Activated T-helper 9 cell treated with anti-CD3 and anti-CD28 coated beads, Interleukin-2, amount 50 U/mL, for 16 hours (primary cell): ENCODE data around the gene C2orf81.

ENCODE experiments used
- DNase-seq: peaks from one replicate; pipeline ENCODE4 v3.0.0-alpha.2; 2020; ENCODE audit warnings: low read depth

The C2orf81 gene

DNA sequence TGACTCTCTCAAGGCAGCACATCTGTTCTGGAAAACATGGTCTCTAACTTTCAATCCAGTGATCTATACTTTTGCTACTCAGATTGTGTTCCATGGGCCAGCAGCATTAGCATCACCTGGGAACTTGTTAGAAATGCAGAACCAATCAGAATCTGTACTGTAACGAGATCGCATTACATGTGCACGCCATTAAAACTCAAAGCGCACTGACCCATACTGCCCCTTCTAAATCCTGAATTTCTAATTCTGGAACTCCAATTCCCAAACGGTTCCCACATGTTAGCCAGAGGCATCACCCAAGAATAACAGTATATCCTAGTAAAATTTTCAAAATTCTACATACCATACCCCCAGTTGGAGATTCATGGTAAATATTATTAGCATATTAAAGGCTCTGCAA is 30.8 kb downstream of the C2orf81 start:
- DNase-seq: no peak

DNA sequence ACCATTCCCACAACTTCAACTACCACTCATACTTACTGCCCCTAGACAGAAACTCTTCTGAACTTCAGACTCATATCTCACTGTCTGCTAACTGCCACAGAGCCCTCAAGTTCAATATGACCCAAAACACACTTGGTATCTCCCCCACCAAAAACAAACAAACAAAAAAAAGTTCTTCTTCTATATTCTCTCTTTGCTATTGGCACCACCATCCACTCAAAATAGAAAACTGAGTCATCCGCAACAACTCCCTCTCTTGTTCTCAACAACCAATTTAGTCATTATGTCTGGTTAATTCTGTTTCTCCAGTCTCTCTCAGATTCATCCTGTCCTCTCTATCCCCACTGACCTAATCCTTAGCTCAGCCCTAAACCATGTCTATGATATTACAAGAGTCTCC is 34.1 kb downstream of the C2orf81 start:
- DNase-seq: no peak

DNA sequence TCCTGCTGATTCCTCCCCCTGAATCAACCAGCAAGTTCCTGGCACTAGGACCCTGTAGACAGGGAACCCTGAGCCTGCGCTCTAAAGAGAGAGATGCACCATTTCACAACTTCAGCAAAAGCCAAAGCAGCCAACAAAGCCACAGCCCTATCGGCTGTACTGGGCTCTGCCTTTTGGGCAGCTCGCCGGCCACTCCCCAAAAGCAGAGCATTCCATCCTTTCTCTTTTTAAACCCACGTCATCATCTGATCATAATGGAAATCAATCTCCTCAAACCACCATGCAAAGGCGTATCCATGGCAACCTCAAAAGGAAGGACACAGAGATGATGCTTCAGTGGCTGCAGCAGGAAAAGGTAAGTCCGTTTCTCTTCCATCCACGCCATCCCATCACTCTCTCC is 36.0 kb downstream of the C2orf81 start:
- no peak for DNase-seq

DNA sequence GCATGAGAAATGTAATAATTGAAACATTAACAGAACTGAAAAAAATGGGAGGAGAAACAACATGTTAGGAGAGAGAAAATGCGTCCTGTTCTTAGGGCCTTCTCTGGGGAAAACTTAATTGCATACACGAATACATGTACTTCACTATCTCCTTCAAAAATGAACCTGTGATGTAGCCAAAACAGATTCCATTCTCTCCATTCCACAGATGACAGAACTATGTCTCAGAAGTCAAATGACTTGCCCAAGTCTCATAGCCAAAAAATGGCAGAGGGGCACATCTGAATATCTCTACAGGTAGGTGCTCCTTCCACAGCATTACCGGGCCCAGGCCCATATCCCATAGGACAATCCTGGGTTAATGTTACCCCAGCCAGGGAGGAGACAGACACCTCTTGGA is 37.4 kb downstream of the C2orf81 start:
- no peak for DNase-seq

DNA sequence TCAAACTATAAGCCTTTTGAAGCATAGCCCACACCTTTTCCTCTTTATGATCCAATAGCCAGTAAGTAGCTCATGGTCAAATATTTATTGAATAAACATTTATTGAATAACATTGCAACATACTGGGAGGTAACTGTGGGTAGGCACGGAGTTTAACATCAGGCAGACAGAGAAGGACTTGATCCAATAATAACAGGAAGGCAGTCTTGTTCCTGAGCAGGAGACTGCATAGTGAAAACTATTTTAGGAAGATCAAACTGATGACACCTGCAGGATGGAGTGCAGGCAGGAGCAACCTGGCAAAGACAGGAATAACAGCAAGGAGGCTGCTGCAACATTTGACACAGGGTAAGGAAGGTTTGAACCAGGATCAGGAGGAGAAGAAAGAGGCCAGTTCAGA is 38.2 kb downstream of the C2orf81 start:
- DNase-seq: no peak

DNA sequence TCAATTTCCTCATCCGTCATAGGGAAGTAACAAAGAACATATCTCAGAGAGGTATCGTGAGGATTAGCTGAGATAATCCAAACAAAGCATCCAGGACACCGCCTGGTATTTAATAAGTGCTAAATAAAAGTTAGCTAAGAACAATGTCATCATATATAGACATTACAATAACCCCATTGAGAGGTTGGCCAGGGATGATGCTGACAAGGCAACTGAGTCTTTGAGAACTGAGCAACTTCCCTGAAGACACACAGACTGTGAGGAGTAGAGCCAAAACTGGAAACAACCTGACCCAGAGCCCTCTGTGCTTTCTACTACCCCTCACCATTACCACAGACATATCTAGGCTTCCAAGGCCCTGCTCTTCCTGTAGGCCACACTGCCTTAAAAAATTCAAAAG is 39.7 kb downstream of the C2orf81 start:
- DNase-seq: no peak

DNA sequence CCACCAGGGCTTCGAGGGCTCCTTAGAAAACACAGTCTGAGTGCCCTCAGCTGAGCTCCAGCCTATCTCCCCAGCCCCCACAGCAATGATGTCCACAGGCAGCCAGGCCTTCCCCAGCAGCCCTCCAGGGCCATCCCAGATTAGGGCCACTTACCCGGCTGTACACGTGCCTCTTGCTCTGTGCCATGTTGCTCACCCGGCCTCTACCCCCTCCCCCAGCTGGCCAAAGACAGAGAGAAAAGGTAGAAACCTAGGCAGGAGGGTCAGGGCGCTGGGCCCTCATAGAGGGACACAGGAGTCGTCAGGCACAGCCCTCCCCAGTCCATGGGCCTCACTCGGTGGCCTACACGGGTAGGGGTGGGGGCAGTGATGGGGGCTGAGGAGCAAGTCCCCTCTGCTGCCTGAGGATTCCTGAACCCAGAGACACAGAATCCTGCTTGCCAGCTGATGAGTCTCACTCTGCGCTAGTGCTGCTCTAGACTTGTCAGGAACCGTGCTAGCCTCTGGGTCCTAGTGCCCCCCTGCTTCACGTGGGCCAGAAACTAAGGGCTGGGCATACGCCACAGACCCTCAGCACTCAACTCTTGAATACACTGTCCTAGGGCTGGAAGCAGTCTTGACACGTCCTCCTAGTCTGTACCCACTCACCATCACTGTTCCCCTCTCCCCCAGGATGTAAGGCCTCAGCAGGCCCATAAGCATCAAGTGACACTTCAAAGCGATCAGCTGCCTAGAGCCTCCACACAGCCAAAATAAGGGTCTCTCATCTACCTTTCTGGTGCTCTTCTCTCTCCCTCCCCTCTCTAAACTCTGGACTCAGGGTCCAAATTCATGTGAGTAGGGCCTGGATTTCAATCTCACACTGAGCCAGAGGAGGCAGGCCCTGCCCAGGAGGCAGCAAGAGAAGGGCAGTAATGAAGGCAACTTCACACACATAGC is 41.3 kb downstream of the C2orf81 start, which contains the start of gene DCTN1:
DCTN1 (minus strand) TSS at position 461 of the 939 bp plus-strand sequence; CDS start at position 187, 274 bp downstream.
- no peak for DNase-seq

DNA sequence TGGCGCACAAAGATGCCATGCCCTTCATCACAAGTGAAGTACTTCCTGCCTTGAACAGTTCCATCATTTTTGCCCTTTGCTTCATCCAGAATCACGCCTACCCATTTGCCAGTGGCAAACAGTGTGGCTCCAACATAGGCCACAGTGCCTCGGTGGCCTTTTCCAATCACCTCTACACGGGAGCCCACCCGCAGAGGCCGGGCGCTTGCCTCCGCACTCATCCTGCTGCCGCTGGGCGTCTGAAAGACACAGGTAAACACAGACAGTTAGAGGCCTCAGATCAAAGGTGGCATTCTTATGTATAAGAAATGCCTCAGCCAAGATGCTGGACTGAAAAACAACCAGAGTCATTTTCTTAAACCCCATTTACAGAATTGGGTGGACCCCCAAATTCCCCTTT is 43.4 kb downstream of the C2orf81 start:
- DNase-seq: no peak

DNA sequence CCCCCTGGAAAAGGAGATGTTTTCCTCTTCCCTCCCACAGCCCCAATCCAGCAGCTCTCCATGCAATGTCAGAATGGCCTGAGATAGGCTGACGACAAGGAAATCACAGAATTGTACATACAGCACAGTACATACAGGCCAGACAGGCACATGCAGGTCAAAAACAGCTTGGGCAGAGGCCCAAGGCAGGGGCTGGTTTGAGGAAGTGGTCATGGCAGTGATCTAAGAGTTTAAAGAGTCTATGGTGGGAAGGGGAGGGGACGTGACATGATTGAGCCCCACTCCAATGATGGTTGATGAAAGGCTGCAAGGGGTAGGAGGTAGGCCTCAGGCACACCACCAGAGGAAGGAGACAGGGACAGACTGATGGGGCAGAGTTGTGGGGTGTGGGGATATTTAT is 45.6 kb downstream of the C2orf81 start:
- DNase-seq: no peak

DNA sequence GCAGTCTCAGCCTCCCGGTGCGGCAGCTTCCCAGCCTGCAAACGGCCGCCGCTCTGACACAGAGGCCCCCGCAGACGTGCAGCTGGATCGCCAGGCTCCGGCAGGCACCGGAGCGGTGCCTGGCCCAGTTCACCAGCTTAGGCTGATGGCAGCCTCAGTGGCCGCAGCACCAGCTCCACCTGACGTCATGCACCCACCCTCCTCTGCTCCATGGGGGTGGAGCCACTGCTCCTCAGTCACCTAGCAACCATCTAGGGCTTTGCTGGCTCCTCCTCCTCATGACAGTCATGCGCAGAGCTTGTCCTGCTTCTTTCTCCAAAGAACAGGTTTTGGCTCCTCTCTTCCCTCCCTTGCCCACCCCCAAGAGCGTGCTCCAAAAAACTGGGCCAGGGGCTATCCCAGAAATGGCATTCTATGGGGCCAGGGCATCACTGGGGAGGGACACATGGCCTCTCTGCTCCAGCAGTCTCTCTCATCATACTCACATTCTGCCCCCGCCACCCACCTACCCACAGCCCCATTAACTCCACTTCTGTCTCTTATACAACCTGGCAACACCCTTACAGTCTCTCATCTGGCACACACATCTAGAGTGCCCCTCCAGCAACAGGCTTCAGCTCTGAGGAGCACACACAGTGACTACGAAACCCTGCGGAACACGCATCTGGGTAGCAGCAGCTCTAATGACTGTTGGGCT is 46.8 kb downstream of the C2orf81 start:
- no peak for DNase-seq

DNA sequence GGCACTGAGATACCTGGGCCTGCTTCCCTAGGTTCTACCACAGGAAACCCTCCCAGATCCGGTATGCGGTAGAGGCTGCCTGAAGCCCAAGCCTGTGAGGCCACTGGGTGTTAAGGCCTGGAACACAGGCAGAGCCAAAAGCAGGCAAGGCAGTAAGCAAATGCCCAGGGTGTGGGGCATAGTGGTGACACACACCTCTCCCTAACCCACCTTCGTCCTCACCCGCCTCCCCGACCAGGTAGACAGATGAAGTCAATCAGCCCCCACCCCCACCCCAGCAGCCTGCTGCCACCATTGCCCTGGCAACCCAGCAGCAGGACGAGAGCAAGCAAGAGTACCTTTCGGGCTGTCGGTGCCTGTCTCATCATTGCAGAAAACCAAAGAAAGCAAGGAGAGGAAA is 47.4 kb downstream of the C2orf81 start:
- DNase-seq: no peak

DNA sequence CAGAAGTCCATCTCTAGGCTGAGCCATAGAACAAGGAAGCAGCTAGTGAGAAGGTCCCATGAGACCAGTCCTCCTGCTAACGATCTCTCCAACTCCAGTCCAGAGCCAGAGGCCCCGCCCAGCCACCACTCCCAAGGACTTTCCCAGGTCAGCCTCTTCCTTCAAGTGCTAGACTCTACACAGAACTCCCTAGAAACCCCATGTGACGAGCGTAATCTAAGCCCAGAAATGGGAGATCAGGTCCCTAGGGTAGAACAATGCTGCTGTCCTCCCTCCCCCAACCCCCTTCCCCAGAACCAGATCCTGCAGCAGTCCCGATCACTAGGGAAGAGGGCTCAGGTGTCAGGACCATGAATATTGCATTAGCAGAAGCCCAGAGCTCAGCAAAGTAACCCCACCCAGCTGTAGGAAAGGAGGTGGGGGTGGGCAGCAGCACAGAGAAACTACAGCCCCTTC is 48.2 kb downstream of the C2orf81 start:
- no peak for DNase-seq

DNA sequence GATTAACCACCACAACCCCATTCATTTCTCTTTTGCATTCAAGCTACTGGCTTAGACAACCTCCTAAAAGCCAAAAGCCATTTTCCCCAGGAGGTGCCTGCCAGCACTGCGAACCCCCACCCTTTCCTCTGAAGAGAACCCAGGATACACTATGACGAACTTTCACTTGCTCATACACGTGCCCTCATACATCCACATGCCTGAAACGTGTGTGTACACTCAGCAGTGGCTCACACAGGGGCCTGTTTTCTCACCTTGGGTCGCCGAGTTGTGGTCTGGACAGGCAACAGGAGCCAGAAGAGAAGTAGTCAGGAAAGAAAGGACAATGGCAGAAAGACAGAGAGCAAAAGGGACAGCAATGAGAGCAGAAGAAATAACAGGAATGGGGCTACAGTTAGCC is 48.7 kb downstream of the C2orf81 start:
- no peak for DNase-seq

DNA sequence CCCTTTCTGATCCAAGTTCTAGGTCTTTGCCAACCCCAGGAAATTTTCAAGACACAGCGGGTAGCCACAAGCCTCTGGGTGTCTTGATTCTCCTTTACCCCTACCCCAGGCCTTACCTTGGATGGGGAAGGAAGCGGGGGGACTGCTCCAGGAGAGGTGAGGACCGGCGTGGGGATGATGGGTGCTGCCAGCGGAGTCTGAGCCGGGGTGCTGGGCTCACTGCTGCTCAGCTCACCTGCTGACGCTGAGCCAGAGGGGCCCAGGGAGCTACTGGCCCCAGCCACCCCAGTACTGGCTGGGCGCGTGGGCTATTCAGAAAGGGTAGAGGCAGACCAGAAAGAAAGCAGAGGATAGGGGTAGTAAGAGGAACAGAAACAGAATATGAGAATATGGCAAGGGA is 50.0 kb downstream of the C2orf81 start:
- no peak for DNase-seq

DNA sequence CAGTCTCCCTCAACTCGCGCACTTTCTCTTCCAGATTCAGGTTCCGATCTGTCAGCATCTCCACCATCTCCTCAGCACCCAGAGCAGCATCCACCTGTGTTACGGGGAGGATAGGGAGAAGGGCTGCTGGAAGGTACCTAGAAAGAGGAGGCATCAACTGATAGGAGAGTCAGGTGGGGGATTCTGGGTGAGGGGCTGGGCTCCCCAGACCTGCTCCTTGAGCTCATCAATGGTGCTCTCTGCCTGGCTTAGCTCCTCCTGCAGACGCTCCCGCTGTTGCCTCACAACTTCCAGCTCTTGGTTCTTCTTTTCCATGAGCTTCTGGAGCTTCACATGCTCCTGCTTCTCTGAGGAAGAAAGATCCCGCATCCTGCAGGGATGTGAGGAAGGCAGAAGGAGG is 51.4 kb downstream of the C2orf81 start:
- DNase-seq: no peak

DNA sequence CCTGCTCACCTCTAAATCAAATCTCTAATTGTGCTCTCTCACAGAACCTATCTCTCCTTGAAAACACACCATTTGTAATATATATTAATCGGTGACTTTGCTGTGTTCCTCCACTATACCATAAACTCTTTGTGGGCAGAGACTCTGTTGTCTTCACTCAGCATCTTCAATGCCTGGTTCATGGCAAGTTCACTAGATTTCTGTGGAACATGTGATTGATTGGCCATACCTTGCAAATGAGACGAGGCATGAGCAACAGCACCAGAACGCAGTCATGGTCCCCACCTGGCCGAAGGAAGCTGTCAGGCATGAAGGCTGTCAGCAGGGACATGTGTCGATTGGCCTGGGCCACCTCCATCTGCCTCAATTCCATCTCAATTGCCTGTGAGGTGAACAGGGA is 52.9 kb downstream of the C2orf81 start:
- DNase-seq: no peak

DNA sequence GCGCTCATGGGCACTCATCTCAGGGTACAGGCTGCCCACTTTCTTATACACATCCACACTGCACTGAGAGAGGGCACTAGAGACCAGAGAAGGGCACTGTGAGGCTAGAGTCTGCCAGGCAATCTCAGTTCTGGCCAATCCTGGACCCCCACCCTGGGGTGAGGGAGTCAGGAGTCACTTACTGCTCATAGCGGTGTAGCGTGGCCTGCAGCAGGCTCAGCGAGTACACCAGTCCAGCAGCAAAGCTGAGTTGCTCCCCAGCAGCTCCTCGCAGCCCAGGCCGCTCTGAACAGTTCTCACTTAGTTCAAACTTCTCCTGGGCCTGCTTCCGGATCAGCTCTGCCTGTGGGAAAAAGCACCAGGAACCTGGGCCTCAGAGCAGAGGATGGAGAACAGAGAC is 53.6 kb downstream of the C2orf81 start:
- DNase-seq: no peak

DNA sequence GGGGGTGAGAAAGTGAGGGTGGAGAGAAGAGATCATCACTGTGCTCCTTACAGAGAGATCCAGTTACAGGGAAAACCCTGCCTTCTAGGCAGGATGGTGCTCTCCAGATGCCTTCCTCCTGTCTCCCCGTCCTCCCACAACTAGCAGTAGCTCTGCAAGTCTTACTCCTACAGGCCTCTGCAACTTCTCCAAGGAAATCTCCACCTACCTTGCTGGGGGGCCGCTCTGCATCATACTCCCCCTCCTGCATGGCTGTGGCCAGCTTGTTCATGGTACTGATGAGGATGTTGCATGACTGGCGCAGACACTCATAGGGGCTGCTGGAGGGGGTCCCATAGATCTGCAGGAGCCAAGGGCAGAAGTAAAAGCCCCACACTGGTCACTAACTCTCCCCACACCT is 55.4 kb downstream of the C2orf81 start:
- no peak for DNase-seq

DNA sequence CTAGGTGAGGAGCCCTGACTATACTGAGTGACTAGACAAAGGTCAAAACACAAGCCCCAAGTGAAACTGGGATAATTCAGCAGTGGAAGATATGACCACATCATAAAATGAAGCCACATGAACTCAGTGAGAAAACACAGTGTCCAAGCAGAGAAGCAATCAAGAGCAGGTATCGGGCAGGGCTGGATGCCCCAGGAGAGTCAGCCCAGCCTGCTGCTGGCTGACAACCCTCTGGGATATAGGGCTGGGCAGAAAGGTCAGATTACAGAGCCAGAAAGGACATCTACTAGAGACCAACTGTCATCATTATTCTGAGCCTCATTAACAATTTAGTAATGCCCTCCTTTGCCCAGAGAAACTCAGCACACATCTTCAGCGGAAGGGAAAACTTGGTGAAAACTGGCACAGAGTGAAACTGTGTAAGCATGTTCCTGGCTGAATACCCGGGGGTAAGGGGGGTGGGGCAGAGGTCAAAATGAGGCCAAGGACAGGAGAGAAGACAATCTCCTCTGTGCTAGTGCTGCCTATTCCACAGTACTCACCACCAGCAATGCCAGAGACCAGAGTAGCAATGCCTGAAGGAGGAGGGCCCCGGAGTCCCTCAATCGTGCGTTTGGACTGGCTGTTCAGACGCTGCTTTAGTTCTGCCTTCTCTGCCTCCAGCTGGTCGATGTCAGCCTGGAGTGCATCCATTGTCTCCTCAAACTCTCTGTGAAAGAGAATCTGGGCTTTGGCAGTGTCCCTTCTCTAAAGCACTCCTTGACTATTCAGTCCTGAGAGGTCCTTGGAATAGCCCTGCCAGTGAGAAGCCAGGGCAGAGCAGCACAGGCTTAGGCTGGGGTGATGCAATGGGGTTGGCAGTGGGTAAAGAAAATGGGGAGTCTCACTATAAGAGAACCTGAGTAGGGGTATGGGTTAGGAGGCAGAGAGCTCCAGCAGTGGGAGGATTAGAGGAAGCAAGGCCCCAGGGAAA is 56.6 kb downstream of the C2orf81 start:
- no peak for DNase-seq
